GM21529 (cell line): Measurements from ENCODE around the gene DCUN1D2.

Source experiments
- ATAC-seq: cut with Tn5 transposase; IDR thresholded peaks from one replicate; pipeline ENCODE4 v1.9.1; 2021; ENCODE audit not compliant: unreplicated experiment

The DCUN1D2 gene

GRCh38 chr13:113412440-113412839 is 78.1 kb downstream of the DCUN1D2 start:
- no peak for ATAC-seq

- ATAC-seq, result no peak
Measured at GRCh38 chr13:113411216-113412023, 79.1 kb downstream of the DCUN1D2 start.

GRCh38 chr13:113410472-113411201 is 79.9 kb downstream of the DCUN1D2 start:
- ATAC-seq, result no peak

GRCh38 chr13:113408562-113408961 is 81.9 kb downstream of the DCUN1D2 start:
- ATAC-seq, result no peak

GRCh38 chr13:113407531-113408393 is 82.7 kb downstream of the DCUN1D2 start:
- ATAC-seq, result no peak

- no peak for ATAC-seq
Measured at GRCh38 chr13:113407103-113407530, 83.4 kb downstream of the DCUN1D2 start.

- no peak for ATAC-seq
Measured at GRCh38 chr13:113406321-113407102, 84.0 kb downstream of the DCUN1D2 start.
